Measurements from ENCODE around the gene CDHR2.

Gene CDHR2

GRCh38 chr5:176513788-176514187 lies 35.4 kb upstream of the CDHR2 start:
- no peak overlapping the region for H3K27ac ChIP-seq (ENCODE audit: insufficient read depth in 1 of 2, low read depth in 1 of 2, low read length in 2 of 2, poor library complexity in 1 of 2, severe bottlenecking in 2 of 2)
- CTCF ChIA-PET = interaction anchor here (1.3 to 1.7 kb wide), 2 partner anchors 18 to 29 kb away, joined by 3 to 4 read pairs; no protein-coding TSS in a partner anchor
- no peaks in the 10 kb centered on the region for H3K9me3 ChIP-seq (ENCODE audit: control extremely low read depth in 1 of 5, control insufficient read depth in 4 of 5, insufficient read depth in 2 of 5, low read depth in 1 of 5, low read length in 4 of 5)
- H3K36me3 ChIP-seq (ENCODE audit: control insufficient read depth in 4 of 4, insufficient read depth in 4 of 4, low read length in 3 of 4) = peaks cover under 1 to 7% (median 2%) of the 10 kb centered on the region in 4 experiments
- 92% methylated on average over 8 of the region's 12 CpGs for WGBS (ENCODE audit: insufficient coverage)
- H3K4me1 ChIP-seq (ENCODE audit: control extremely low read depth in 1 of 4, control insufficient read depth in 4 of 4, insufficient read depth in 4 of 4, low read length in 3 of 4) = peaks cover 0 to 17% (median 3%) of the 10 kb centered on the region in 4 experiments
- no peak for DNase-seq
- no peak overlapping the region for H3K4me3 ChIP-seq (ENCODE audit: control insufficient read depth in 1 of 7, extremely low read depth in 1 of 7, insufficient read depth in 4 of 7, low read depth in 2 of 7, low read length in 6 of 7)
- H3K27me3 ChIP-seq (replicated peaks in 2 of 5; ENCODE audit: control insufficient read depth in 4 of 5, insufficient read depth in 5 of 5, low read length in 4 of 5) = no peaks in the 10 kb centered on the region
- POLR2A ChIA-PET = no interaction called here

DNA sequence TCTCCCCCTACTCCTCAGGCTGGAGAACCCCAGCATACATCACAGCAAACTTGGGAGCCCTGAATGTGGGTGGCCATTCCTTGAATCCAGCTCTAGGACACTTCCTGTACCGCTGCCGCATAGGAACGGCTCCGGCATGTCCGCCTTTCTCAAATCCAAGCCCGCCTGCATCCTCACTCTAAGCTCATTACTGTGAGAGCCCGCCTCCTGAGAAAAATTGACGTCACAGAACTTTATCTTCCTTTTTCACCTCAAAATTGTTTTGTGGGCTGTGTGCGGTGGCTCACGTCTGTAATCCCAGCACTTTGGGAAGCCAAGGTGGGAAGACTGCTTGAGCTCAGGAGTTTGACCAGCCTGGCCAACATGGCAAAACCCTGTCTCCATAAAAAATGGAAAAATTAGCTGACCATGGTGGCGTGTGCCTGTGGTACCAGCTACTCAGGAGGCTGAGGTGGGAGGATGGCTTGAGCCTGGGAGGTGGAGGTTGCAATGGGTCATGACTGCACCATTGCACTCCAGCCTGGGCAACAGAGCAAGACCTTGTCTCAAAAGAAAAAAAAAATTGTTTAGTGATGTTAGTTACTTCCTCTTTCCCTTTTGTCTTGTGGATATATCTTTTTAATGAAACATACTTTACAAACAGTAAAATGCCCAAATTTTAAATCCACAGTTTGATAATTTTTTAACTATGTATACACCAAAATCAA lies 34.7 kb upstream of the CDHR2 start:
- 90% methylated on average over 10 of the region's 11 CpGs for WGBS (ENCODE audit: insufficient coverage)
- H3K27ac ChIP-seq (ENCODE audit: insufficient read depth in 1 of 2, low read depth in 1 of 2, low read length in 2 of 2, poor library complexity in 1 of 2, severe bottlenecking in 2 of 2) = no peak overlapping the region
- no peak overlapping the region for H3K4me3 ChIP-seq (ENCODE audit: control insufficient read depth in 1 of 7, extremely low read depth in 1 of 7, insufficient read depth in 4 of 7, low read depth in 2 of 7, low read length in 6 of 7)
- peaks cover 0 to 3% (median 0%) of the 10 kb centered on the region in 4 experiments for H3K36me3 ChIP-seq (ENCODE audit: control insufficient read depth in 4 of 4, insufficient read depth in 4 of 4, low read length in 3 of 4)
- H3K27me3 ChIP-seq (replicated peaks in 2 of 5; ENCODE audit: control insufficient read depth in 4 of 5, insufficient read depth in 5 of 5, low read length in 4 of 5) = no peaks in the 10 kb centered on the region
- ChIA-PET POLR2A (no interaction called here), CTCF (interaction anchor here (1.3 to 1.7 kb wide), 2 partner anchors 17 to 28 kb away, joined by 3 to 4 read pairs; no protein-coding TSS in a partner anchor)
- peak in 2 of 3 donors; percentile 40 to 48 for DNase-seq
- H3K4me1 ChIP-seq (ENCODE audit: control extremely low read depth in 1 of 4, control insufficient read depth in 4 of 4, insufficient read depth in 4 of 4, low read length in 3 of 4) = peaks cover 0 to 17% (median 3%) of the 10 kb centered on the region in 4 experiments
- no peaks in the 10 kb centered on the region for H3K9me3 ChIP-seq (ENCODE audit: control extremely low read depth in 1 of 5, control insufficient read depth in 4 of 5, insufficient read depth in 2 of 5, low read depth in 1 of 5, low read length in 4 of 5)

DNA sequence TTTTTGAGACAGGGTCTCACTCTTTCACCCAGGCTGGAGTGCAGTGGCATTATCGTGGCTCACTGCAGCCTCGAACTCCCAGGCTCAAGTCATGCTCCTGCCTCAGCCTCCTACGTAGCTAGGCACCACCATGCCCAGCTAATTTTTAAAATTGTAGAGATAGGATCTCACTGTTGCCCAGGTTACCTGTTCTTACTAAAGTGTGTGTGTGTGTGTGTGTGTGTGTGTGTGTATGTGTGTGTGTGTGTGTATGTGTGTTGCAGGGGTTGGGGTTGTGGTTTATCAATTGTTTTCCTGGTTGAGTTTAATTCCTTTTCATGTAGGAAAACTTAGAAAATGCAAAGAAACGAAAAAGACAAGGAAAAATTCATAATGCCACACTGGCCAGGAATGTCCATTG lies 33.7 kb upstream of the CDHR2 start:
- no peak overlapping the region for H3K27ac ChIP-seq (ENCODE audit: insufficient read depth in 1 of 2, low read depth in 1 of 2, low read length in 2 of 2, poor library complexity in 1 of 2, severe bottlenecking in 2 of 2)
- ChIA-PET CTCF (interaction anchor here (1.7 kb wide), 1 partner anchor 16 kb away, joined by 4 read pairs; no protein-coding TSS in a partner anchor), POLR2A (no interaction called here)
- H3K9me3 ChIP-seq (ENCODE audit: control extremely low read depth in 1 of 5, control insufficient read depth in 4 of 5, insufficient read depth in 2 of 5, low read depth in 1 of 5, low read length in 4 of 5) = no peaks in the 10 kb centered on the region
- no peaks in the 10 kb centered on the region for H3K36me3 ChIP-seq (ENCODE audit: control insufficient read depth in 4 of 4, insufficient read depth in 4 of 4, low read length in 3 of 4)
- no peak overlapping the region for H3K4me3 ChIP-seq (ENCODE audit: control insufficient read depth in 1 of 7, extremely low read depth in 1 of 7, insufficient read depth in 4 of 7, low read depth in 2 of 7, low read length in 6 of 7)
- no peaks in the 10 kb centered on the region for H3K27me3 ChIP-seq (replicated peaks in 2 of 5; ENCODE audit: control insufficient read depth in 4 of 5, insufficient read depth in 5 of 5, low read length in 4 of 5)
- WGBS (ENCODE audit: insufficient coverage) = 100% methylated on average over 2 of the region's 4 CpGs
- peaks cover 0 to 17% (median 3%) of the 10 kb centered on the region in 4 experiments for H3K4me1 ChIP-seq (ENCODE audit: control extremely low read depth in 1 of 4, control insufficient read depth in 4 of 4, insufficient read depth in 4 of 4, low read length in 3 of 4)
- no peak for DNase-seq

DNA sequence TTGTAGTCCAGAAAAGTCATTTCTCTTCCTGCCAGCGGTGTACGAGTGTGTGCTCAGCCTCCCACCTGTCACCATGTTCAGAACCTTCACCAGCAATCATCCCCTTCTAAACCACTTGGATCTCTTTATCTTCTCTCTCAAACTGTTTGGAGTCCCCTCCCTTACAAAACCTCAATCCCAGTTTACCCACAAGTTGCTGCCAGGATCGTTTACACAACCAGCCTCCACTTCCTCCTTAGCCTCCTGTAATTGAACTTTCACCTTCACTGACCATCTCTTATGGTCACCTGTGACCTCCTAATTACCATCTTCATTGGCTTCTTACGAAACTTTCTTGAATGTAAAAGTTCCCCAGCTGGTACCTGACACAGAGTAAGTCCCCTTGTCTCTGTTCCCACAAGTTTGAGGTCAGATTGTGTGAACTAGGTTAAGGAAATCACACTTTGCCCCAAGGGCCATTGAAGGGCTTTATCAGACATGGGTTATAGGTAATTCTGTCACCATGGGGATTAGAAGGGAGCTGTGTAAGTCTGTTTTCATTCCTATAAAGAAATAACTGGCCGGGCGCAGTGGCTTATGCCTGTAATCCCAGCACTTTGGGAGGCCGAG lies 32.0 kb upstream of the CDHR2 start:
- Histone ChIP-seq H3K4me1 (ENCODE audit: control extremely low read depth in 1 of 4, control insufficient read depth in 4 of 4, insufficient read depth in 4 of 4, low read length in 3 of 4) (peaks cover 0 to 17% (median 3%) of the 10 kb centered on the region in 4 experiments), H3K9me3 (ENCODE audit: control extremely low read depth in 1 of 5, control insufficient read depth in 4 of 5, insufficient read depth in 2 of 5, low read depth in 1 of 5, low read length in 4 of 5) (no peaks in the 10 kb centered on the region), H3K36me3 (ENCODE audit: control insufficient read depth in 4 of 4, insufficient read depth in 4 of 4, low read length in 3 of 4) (no peaks in the 10 kb centered on the region), H3K27me3 (replicated peaks in 2 of 5; ENCODE audit: control insufficient read depth in 4 of 5, insufficient read depth in 5 of 5, low read length in 4 of 5) (no peaks in the 10 kb centered on the region), H3K4me3 (ENCODE audit: control insufficient read depth in 1 of 7, extremely low read depth in 1 of 7, insufficient read depth in 4 of 7, low read depth in 2 of 7, low read length in 6 of 7) (no peak overlapping the region), H3K27ac (ENCODE audit: insufficient read depth in 1 of 2, low read depth in 1 of 2, low read length in 2 of 2, poor library complexity in 1 of 2, severe bottlenecking in 2 of 2) (no peak overlapping the region)
- no peak for DNase-seq
- ChIA-PET CTCF (interaction anchor here (0.7 to 1.7 kb wide), 3 partner anchors 13 to 18 kb away, joined by 3 to 6 read pairs (median 3); no protein-coding TSS in a partner anchor), POLR2A (interaction anchor here (0.6 kb wide), 1 partner anchor 23 kb away, joined by 4 read pairs; no protein-coding TSS in a partner anchor)
- 60% methylated on average over 6 of the region's 7 CpGs for WGBS (ENCODE audit: insufficient coverage)

- Histone ChIP-seq H3K4me1 (ENCODE audit: control extremely low read depth in 1 of 4, control insufficient read depth in 4 of 4, insufficient read depth in 4 of 4, low read length in 3 of 4) (peaks cover 0 to 20% (median 3%) of the 10 kb centered on the region in 4 experiments), H3K27ac (ENCODE audit: insufficient read depth in 1 of 2, low read depth in 1 of 2, low read length in 2 of 2, poor library complexity in 1 of 2, severe bottlenecking in 2 of 2) (no peak overlapping the region), H3K27me3 (replicated peaks in 2 of 5; ENCODE audit: control insufficient read depth in 4 of 5, insufficient read depth in 5 of 5, low read length in 4 of 5) (no peaks in the 10 kb centered on the region), H3K9me3 (ENCODE audit: control extremely low read depth in 1 of 5, control insufficient read depth in 4 of 5, insufficient read depth in 2 of 5, low read depth in 1 of 5, low read length in 4 of 5) (no peaks in the 10 kb centered on the region), H3K36me3 (ENCODE audit: control insufficient read depth in 4 of 4, insufficient read depth in 4 of 4, low read length in 3 of 4) (peaks cover 0 to under 1% (median 0%) of the 10 kb centered on the region in 4 experiments), H3K4me3 (ENCODE audit: control insufficient read depth in 1 of 7, extremely low read depth in 1 of 7, insufficient read depth in 4 of 7, low read depth in 2 of 7, low read length in 6 of 7) (no peak overlapping the region)
- DNase-seq = no peak
- CTCF ChIA-PET = interaction anchor here (1.1 to 1.6 kb wide), 2 partner anchors 23 to 104 kb away, joined by 3 to 4 read pairs; partner anchors contain the start of gene CLTB
- POLR2A ChIA-PET = no interaction called here
- 83% methylated on average over 16 of the region's 16 CpGs for WGBS (ENCODE audit: insufficient coverage)
Measured at GRCh38 chr5:176519810-176520720, 29.1 kb upstream of the CDHR2 start.

DNA sequence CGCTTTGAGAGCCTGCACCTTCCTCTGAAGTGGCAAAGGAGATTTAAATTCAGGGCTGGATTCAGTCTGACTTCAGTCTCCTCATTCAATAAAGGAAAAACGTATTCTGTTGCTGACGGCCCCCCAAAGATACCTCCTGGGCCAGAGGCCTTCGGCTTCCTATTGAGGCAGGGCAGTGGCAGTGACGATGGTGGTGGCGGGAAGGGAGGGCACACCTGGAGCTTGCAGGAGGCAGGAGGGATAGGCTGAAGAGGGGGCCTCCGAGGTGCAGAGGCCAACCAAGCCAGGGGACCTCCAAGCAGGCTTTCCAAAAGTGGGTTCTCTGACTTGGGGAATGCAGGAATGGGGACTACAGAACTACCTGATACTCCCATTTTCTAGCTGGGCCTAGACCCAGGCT lies 27.9 kb upstream of the CDHR2 start:
- Histone ChIP-seq H3K4me1 (ENCODE audit: control extremely low read depth in 1 of 4, control insufficient read depth in 4 of 4, insufficient read depth in 4 of 4, low read length in 3 of 4) (peaks cover 0 to 16% (median 3%) of the 10 kb centered on the region in 4 experiments), H3K4me3 (ENCODE audit: control insufficient read depth in 1 of 7, extremely low read depth in 1 of 7, insufficient read depth in 4 of 7, low read depth in 2 of 7, low read length in 6 of 7) (no peak overlapping the region), H3K36me3 (ENCODE audit: control insufficient read depth in 4 of 4, insufficient read depth in 4 of 4, low read length in 3 of 4) (peaks cover 0 to 5% (median 3%) of the 10 kb centered on the region in 4 experiments), H3K27ac (ENCODE audit: insufficient read depth in 1 of 2, low read depth in 1 of 2, low read length in 2 of 2, poor library complexity in 1 of 2, severe bottlenecking in 2 of 2) (no peak overlapping the region), H3K27me3 (replicated peaks in 2 of 5; ENCODE audit: control insufficient read depth in 4 of 5, insufficient read depth in 5 of 5, low read length in 4 of 5) (no peaks in the 10 kb centered on the region), H3K9me3 (ENCODE audit: control extremely low read depth in 1 of 5, control insufficient read depth in 4 of 5, insufficient read depth in 2 of 5, low read depth in 1 of 5, low read length in 4 of 5) (no peaks in the 10 kb centered on the region)
- WGBS (ENCODE audit: insufficient coverage) = 99% methylated on average over 7 of the region's 7 CpGs
- CTCF ChIA-PET = interaction anchor here (0.8 kb wide), 1 partner anchor 14 kb away, joined by 3 read pairs; no protein-coding TSS in a partner anchor
- POLR2A ChIA-PET = no interaction called here
- DNase-seq = no peak

All from common myeloid progenitor, CD34-positive (primary cell).